ENCODE results near the gene ADISSP. TPM values are rescaled to one million over a fixed set of nuclear protein-coding genes. Genes with fewer than 3 reads are reported as not detected.

The ADISSP gene
- total and polyA plus RNA-seq, 2 donors (not counting 1 experiment from before 2014, with no cell fraction given), result 17.0 to 23.5 TPM

DNA sequence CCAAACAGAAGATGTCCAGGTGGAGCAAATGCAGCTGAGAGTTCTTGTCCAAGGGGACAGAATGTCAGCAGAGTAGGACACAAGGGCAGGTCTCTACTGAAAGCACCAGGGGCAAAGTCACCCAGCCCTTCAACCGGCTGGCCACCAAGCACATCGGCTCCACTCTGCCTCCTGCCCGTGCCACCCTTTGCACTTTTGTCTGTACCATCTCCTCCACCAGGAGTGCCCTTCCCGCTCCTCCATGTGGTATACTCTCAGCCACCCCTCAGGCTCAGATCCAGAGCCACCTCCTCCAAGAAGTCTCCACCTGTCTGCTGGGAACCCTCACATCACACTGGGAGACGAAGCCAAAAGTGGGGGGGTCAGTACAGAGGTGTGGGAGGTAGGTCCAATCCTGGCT lies 39.2 kb downstream of the ADISSP start:
- Histone ChIP-seq H4K20me1 (ENCODE audit: control insufficient read depth, extremely low read depth, insufficient read depth, low read length) (no peaks in the 10 kb centered on the region), H2AFZ (ENCODE audit: low read length) (no peak overlapping the region), H3K9me3 (ENCODE audit: control insufficient read depth, insufficient read depth, low read depth, low read length) (no peaks in the 10 kb centered on the region), H3K36me3 (ENCODE audit: control insufficient read depth, insufficient read depth, low read length) (no peaks in the 10 kb centered on the region), H3K79me2 (ENCODE audit: control insufficient read depth, insufficient read depth, low read length) (no peaks in the 10 kb centered on the region), H3K9ac (ENCODE audit: insufficient read depth, low read length) (no peak overlapping the region), H3K27me3 (ENCODE audit: control insufficient read depth, insufficient read depth, low read length) (peaks cover 24% of the 10 kb centered on the region), H3K4me2 (ENCODE audit: extremely low read depth, insufficient read depth, low read length) (no peak overlapping the region), H3K4me1 (ENCODE audit: control insufficient read depth, extremely low read depth, insufficient read depth, low read length) (peaks cover 4% of the 10 kb centered on the region), H3K27ac (ENCODE audit: insufficient read depth, low read length) (no peak overlapping the region), H3K4me3 (replicated peaks in 1 of 4; ENCODE audit: control extremely low read depth in 1 of 4, insufficient read depth in 1 of 4, low read depth in 3 of 4, low read length in 4 of 4) (no peak overlapping the region)
- no peak for DNase-seq (ENCODE audit: low read depth in 2 of 2)
- TF ChIP-seq EZH2 (IDR thresholded peaks at IDR 0.05; ENCODE audit: low read length, missing control alignments), result no peak
- TF ChIP-seq, protein P1, sequence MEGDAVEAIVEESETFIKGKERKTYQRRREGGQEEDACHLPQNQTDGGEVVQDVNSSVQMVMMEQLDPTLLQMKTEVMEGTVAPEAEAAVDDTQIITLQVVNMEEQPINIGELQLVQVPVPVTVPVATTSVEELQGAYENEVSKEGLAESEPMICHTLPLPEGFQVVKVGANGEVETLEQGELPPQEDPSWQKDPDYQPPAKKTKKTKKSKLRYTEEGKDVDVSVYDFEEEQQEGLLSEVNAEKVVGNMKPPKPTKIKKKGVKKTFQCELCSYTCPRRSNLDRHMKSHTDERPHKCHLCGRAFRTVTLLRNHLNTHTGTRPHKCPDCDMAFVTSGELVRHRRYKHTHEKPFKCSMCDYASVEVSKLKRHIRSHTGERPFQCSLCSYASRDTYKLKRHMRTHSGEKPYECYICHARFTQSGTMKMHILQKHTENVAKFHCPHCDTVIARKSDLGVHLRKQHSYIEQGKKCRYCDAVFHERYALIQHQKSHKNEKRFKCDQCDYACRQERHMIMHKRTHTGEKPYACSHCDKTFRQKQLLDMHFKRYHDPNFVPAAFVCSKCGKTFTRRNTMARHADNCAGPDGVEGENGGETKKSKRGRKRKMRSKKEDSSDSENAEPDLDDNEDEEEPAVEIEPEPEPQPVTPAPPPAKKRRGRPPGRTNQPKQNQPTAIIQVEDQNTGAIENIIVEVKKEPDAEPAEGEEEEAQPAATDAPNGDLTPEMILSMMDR (conservative IDR thresholded peaks at IDR 0.05 in 1 of 2, IDR thresholded peaks at IDR 0.05 in 1 of 2; ENCODE audit: low read depth in 1 of 2, low read length in 2 of 2), result no peak

DNA sequence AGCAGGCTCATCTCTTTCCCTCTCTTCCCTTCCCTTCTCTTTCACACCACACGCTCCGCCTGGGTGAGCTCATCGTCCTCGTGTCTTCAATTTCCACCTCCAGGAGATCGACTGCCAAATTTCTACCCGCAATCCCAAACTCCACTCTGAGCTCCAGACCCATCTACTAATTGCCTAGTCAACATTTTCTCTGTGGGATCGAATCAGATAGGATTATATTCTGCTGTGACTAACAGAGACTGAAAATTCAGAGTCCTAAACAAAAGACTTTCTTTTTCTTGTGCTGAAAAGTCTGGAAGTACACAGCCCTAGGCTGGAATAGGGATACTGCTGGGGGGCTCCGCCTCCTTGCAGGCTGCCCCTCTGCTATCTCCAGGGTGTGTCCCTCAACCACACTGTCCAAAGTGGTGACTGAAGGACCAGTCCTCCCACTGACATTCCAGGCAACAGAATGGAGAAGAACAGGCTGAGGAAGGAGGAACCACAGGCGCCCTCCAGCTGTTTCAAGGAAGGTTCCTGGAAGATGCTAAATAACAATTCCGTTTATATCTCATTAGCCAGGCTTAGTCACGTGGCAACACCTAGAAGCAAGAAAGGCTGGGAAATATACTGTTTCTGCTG lies 40.0 kb downstream of the ADISSP start:
- H3K9me3 ChIP-seq (ENCODE audit: control insufficient read depth, insufficient read depth, low read depth, low read length), result no peaks in the 10 kb centered on the region
- H3K27me3 ChIP-seq (ENCODE audit: control insufficient read depth, insufficient read depth, low read length), result peaks cover 18% of the 10 kb centered on the region
- H3K4me3 ChIP-seq (replicated peaks in 1 of 4; ENCODE audit: control extremely low read depth in 1 of 4, insufficient read depth in 1 of 4, low read depth in 3 of 4, low read length in 4 of 4), result peak overlapping the region; percentile 1 to 35 (median 22)
- no peaks in the 10 kb centered on the region for H4K20me1 ChIP-seq (ENCODE audit: control insufficient read depth, extremely low read depth, insufficient read depth, low read length)
- peak; percentile 48 to 66 for DNase-seq (ENCODE audit: low read depth in 2 of 2)
- no peaks in the 10 kb centered on the region for H3K79me2 ChIP-seq (ENCODE audit: control insufficient read depth, insufficient read depth, low read length)
- H3K9ac ChIP-seq (ENCODE audit: insufficient read depth, low read length), result no peak overlapping the region
- peaks cover 4% of the 10 kb centered on the region for H3K4me1 ChIP-seq (ENCODE audit: control insufficient read depth, extremely low read depth, insufficient read depth, low read length)
- TF ChIP-seq, protein P1 (conservative IDR thresholded peaks at IDR 0.05 in 1 of 2, IDR thresholded peaks at IDR 0.05 in 1 of 2; ENCODE audit: low read depth in 1 of 2, low read length in 2 of 2), result no peak
- TF ChIP-seq EZH2 (IDR thresholded peaks at IDR 0.05; ENCODE audit: low read length, missing control alignments), result no peak
- peak overlapping the region; percentile 44 for H2AFZ ChIP-seq (ENCODE audit: low read length)
- peak overlapping the region; percentile 80 for H3K4me2 ChIP-seq (ENCODE audit: extremely low read depth, insufficient read depth, low read length)
- H3K27ac ChIP-seq (ENCODE audit: insufficient read depth, low read length), result no peak overlapping the region
- no peaks in the 10 kb centered on the region for H3K36me3 ChIP-seq (ENCODE audit: control insufficient read depth, insufficient read depth, low read length)

DNA sequence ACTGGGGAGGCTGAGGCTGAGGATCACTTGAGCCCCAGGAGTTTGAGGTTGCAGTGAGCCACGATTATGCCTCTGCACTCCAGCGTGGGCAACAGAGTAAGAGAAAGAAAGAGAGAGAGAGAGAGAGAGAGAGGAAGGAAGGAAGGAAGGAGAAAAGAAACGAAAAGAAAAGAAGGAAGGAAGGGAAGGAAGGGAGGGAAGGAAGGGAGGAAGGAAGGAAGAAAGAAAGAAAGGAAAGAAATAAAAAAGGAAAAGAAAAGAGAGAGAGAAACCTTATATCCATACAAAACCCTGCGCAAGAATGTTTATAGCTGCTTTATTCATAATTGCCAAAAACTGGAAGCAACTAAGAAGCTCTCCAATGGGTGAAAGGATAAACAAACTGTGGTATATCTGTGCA lies 43.2 kb downstream of the ADISSP start:
- Histone ChIP-seq H3K27me3 (ENCODE audit: control insufficient read depth, insufficient read depth, low read length) (peaks cover 14% of the 10 kb centered on the region), H3K4me2 (ENCODE audit: extremely low read depth, insufficient read depth, low read length) (no peak overlapping the region), H3K9ac (ENCODE audit: insufficient read depth, low read length) (no peak overlapping the region), H3K79me2 (ENCODE audit: control insufficient read depth, insufficient read depth, low read length) (no peaks in the 10 kb centered on the region), H3K4me3 (replicated peaks in 1 of 4; ENCODE audit: control extremely low read depth in 1 of 4, insufficient read depth in 1 of 4, low read depth in 3 of 4, low read length in 4 of 4) (no peak overlapping the region), H2AFZ (ENCODE audit: low read length) (no peak overlapping the region), H3K36me3 (ENCODE audit: control insufficient read depth, insufficient read depth, low read length) (no peaks in the 10 kb centered on the region), H4K20me1 (ENCODE audit: control insufficient read depth, extremely low read depth, insufficient read depth, low read length) (no peaks in the 10 kb centered on the region), H3K27ac (ENCODE audit: insufficient read depth, low read length) (no peak overlapping the region), H3K9me3 (ENCODE audit: control insufficient read depth, insufficient read depth, low read depth, low read length) (no peaks in the 10 kb centered on the region), H3K4me1 (ENCODE audit: control insufficient read depth, extremely low read depth, insufficient read depth, low read length) (peaks cover 4% of the 10 kb centered on the region)
- DNase-seq (ENCODE audit: low read depth in 2 of 2), result no peak
- TF ChIP-seq, protein P1 (conservative IDR thresholded peaks at IDR 0.05 in 1 of 2, IDR thresholded peaks at IDR 0.05 in 1 of 2; ENCODE audit: low read depth in 1 of 2, low read length in 2 of 2), result no peak
- TF ChIP-seq EZH2 (IDR thresholded peaks at IDR 0.05; ENCODE audit: low read length, missing control alignments), result no peak
